Ascending aorta (tissue), 2 donors: ENCODE data around the gene NME8. TPM values are rescaled to one million over a fixed set of nuclear protein-coding genes. Genes with fewer than 3 reads are reported as not detected.
"Not testable (repeated sequence)": the region's sequence is repeated elsewhere in the genome, so short reads cannot be mapped to it uniquely, and the experiment has no call there.

Source experiments
- DNase-seq, 2 donors: peaks; one replicate each; pipeline ENCODE4 v3.0.0-alpha.2; 2019; ENCODE audit warnings: low spot score in 2 of 2
- H3K27ac ChIP-seq, 2 donors: fragments of 200-600 bp; sonication (generic); one replicate each; pipeline ENCODE4 v1.5.1; 2016 to 2017; ENCODE audit warnings: mild to moderate bottlenecking in 1 of 2
- H3K27me3 ChIP-seq: fragments of 200-600 bp; sonication (generic); one replicate; pipeline ENCODE4 v1.5.1; 2017
- H3K36me3 ChIP-seq, 2 donors: fragments of 200-600 bp; sonication (generic); one replicate each; pipeline ENCODE4 v1.5.1; 2016
- H3K4me1 ChIP-seq, 2 donors: fragments of 200-600 bp; sonication (generic); one replicate each; pipeline ENCODE4 v1.5.1; 2016 to 2017; ENCODE audit warnings: mild to moderate bottlenecking in 1 of 2
- H3K4me3 ChIP-seq, 2 donors: fragments of 200-600 bp; sonication (generic); one replicate each; pipeline ENCODE4 v1.5.1; 2016 to 2017; ENCODE audit warnings: mild to moderate bottlenecking in 1 of 2
- H3K9me3 ChIP-seq, 2 donors: fragments of 200-600 bp; sonication (generic); one replicate each; pipeline ENCODE4 v1.5.1; 2016
- CTCF ChIP-seq, 3 experiments: fragments of 200-600 bp in 2 of 3; fragments of 450-650 bp in 1 of 3; sonication (generic) in 2 of 3; IDR thresholded peaks; one replicate each; pipeline ENCODE4 v1.5.1; 2016 to 2019; ENCODE audit warnings: antibody characterized with exemption in 3 of 3, mild to moderate bottlenecking in 1 of 3, moderate library complexity in 1 of 3
- intact Hi-C: fragments of 100-400 bp; cut with DNase I; formaldehyde crosslinking; loops from one replicate; pipeline ENCODE4 v1.15.1; 2023
- total RNA-seq: library from RNA; depleted of rRNA; stranded (reverse); fragments of >200 nt; gene quantifications from one replicate; pipeline ENCODE4 v1.1.0, GENCODE V29; 2016

The NME8 gene
- 0.96 TPM for total RNA-seq

- H3K36me3 ChIP-seq = no peaks in the 10 kb centered on the region
- H3K27ac ChIP-seq = no peak within 1 kb of the TSS
- no peak for DNase-seq
- H3K4me1 ChIP-seq = no peaks in the 10 kb centered on the region
- no peak within 1 kb of the TSS for H3K4me3 ChIP-seq
- no peaks in the 10 kb centered on the region for H3K9me3 ChIP-seq
- TF ChIP-seq CTCF (IDR thresholded peaks at IDR 0.05) = no peak
- intact Hi-C loops = no loop called here
- no peaks in the 10 kb centered on the region for H3K27me3 ChIP-seq
Observed at GRCh38 chr7:37848297-37848696, at the start of gene NME8. Gene NME8, plus strand, starts transcription at chr7:37848597. Its CDS starts 1,670 bp downstream, at chr7:37850267.

GRCh38 chr7:37806152-37806551, 42.2 kb upstream of the NME8 start:
- intact Hi-C loops = no loop called here
- H3K9me3 ChIP-seq = no peaks in the 10 kb centered on the region
- H3K36me3 ChIP-seq = no peaks in the 10 kb centered on the region
- no peak overlapping the region for H3K27ac ChIP-seq
- no peaks in the 10 kb centered on the region for H3K27me3 ChIP-seq
- H3K4me3 ChIP-seq = no peak overlapping the region
- TF ChIP-seq CTCF (IDR thresholded peaks at IDR 0.05) = no peak
- H3K4me1 ChIP-seq = no peaks in the 10 kb centered on the region
- DNase-seq = no peak

- H3K27me3 ChIP-seq, intact Hi-C loops, H3K36me3 ChIP-seq, DNase-seq, H3K27ac ChIP-seq, H3K4me1 ChIP-seq, H3K9me3 ChIP-seq, H3K4me3 ChIP-seq: not testable (repeated sequence)
Observed at GRCh38 chr7:37812161-37812580, 36.2 kb upstream of the NME8 start.

GRCh38 chr7:37815671-37816371, 32.6 kb upstream of the NME8 start:
- no peaks in the 10 kb centered on the region for H3K27me3 ChIP-seq
- intact Hi-C loops = no loop called here
- no peak overlapping the region for H3K4me3 ChIP-seq
- H3K4me1 ChIP-seq = no peaks in the 10 kb centered on the region
- no peak overlapping the region for H3K27ac ChIP-seq
- TF ChIP-seq CTCF (IDR thresholded peaks at IDR 0.05) = no peak
- H3K36me3 ChIP-seq = no peaks in the 10 kb centered on the region
- no peak for DNase-seq
- H3K9me3 ChIP-seq = peaks cover 0 to 11% of the 10 kb centered on the region in 2 donors

GRCh38 chr7:37816922-37817590, 31.3 kb upstream of the NME8 start:
- intact Hi-C loops = no loop called here
- Histone ChIP-seq H3K9me3 (peaks cover 0 to 18% of the 10 kb centered on the region in 2 donors), H3K4me1 (no peaks in the 10 kb centered on the region), H3K36me3 (no peaks in the 10 kb centered on the region), H3K27me3 (no peaks in the 10 kb centered on the region), H3K27ac (no peak overlapping the region), H3K4me3 (no peak overlapping the region)
- no peak for DNase-seq
- no peak for TF ChIP-seq CTCF (IDR thresholded peaks at IDR 0.05)

GRCh38 chr7:37817591-37817960, 30.8 kb upstream of the NME8 start:
- no peak overlapping the region for H3K27ac ChIP-seq
- intact Hi-C loops = no loop called here
- no peak for DNase-seq
- no peaks in the 10 kb centered on the region for H3K4me1 ChIP-seq
- H3K4me3 ChIP-seq = no peak overlapping the region
- peaks cover 0 to 18% of the 10 kb centered on the region in 2 donors for H3K9me3 ChIP-seq
- no peaks in the 10 kb centered on the region for H3K27me3 ChIP-seq
- no peak for TF ChIP-seq CTCF (IDR thresholded peaks at IDR 0.05)
- H3K36me3 ChIP-seq = no peaks in the 10 kb centered on the region
